Medulla oblongata (tissue), 1 donor: ENCODE measurements around the gene PHKG2.

ENCODE experiments used
- DNase-seq: peaks from one replicate; pipeline ENCODE4 v3.0.0-alpha.2; 2015; ENCODE audit errors: extremely low spot score

PHKG2 gene

GRCh38 chr16:30775131-30775391, 26.8 kb downstream of the PHKG2 start:
- no peak for DNase-seq

- peak; percentile 89 for DNase-seq
Observed at GRCh38 chr16:30775392-30776188, 27.4 kb downstream of the PHKG2 start.

- no peak for DNase-seq
Observed at GRCh38 chr16:30777591-30778297, 29.5 kb downstream of the PHKG2 start.

- DNase-seq: no peak
Observed at GRCh38 chr16:30778549-30779244, 30.5 kb downstream of the PHKG2 start.

GRCh38 chr16:30779596-30779995, 31.4 kb downstream of the PHKG2 start:
- DNase-seq: no peak

GRCh38 chr16:30780021-30780420, 31.8 kb downstream of the PHKG2 start:
- no peak for DNase-seq

GRCh38 chr16:30780549-30780948, 32.3 kb downstream of the PHKG2 start:
- no peak for DNase-seq

- DNase-seq: no peak
Observed at GRCh38 chr16:30782486-30783279, 34.5 kb downstream of the PHKG2 start.

GRCh38 chr16:30783280-30784109, 35.3 kb downstream of the PHKG2 start:
- no peak for DNase-seq

- no peak for DNase-seq
Observed at GRCh38 chr16:30784215-30784614, 36.0 kb downstream of the PHKG2 start.

GRCh38 chr16:30785126-30786106, 37.2 kb downstream of the PHKG2 start:
- no peak for DNase-seq

GRCh38 chr16:30786115-30786935, 38.1 kb downstream of the PHKG2 start:
- DNase-seq: no peak

- peak; percentile 87 for DNase-seq
Observed at GRCh38 chr16:30786936-30787612, 38.8 kb downstream of the PHKG2 start, which contains the start of gene ZNF629. ZNF629 (minus strand) TSS chr16:30787205; CDS start chr16:30784482, 2,723 bp downstream.

- peak; percentile 36 for DNase-seq
Observed at GRCh38 chr16:30787613-30788378, 39.6 kb downstream of the PHKG2 start.

- no peak for DNase-seq
Observed at GRCh38 chr16:30793508-30794069, 45.4 kb downstream of the PHKG2 start.

- DNase-seq: no peak
Observed at GRCh38 chr16:30794634-30795033, 46.4 kb downstream of the PHKG2 start.

GRCh38 chr16:30797670-30798309, 49.6 kb downstream of the PHKG2 start:
- DNase-seq: no peak
